ENCODE results near the gene PTGES2.
"Not testable (repeated sequence)": the region's sequence is repeated elsewhere in the genome, so short reads cannot be mapped to it uniquely, and the experiment has no call there.

Gene PTGES2

GRCh38 chr9:128136816-128137793, 9.6 kb upstream of the PTGES2 start:
- DNase-seq: no peak

GRCh38 chr9:128135561-128135960, 8.0 kb upstream of the PTGES2 start:
- DNase-seq: not testable (repeated sequence)

- DNase-seq: not testable (repeated sequence)
These were observed 4.6 kb upstream of the PTGES2 start for GRCh38 chr9:128132139-128132538.

GRCh38 chr9:128131346-128131745, 3.8 kb upstream of the PTGES2 start:
- not testable (repeated sequence) for DNase-seq

GRCh38 chr9:128130651-128131050, 3.1 kb upstream of the PTGES2 start:
- not testable (repeated sequence) for DNase-seq

- peak; percentile 87 for DNase-seq
These were observed 2.6 kb upstream of the PTGES2 start for GRCh38 chr9:128129976-128130590.

- no peak for DNase-seq
These were observed 1.5 kb upstream of the PTGES2 start for GRCh38 chr9:128128836-128129590.

- peak; percentile 94 for DNase-seq
These were observed 684 bp upstream of the PTGES2 start for GRCh38 chr9:128127990-128128835.

GRCh38 chr9:128125580-128126354, 1.8 kb downstream of the PTGES2 start:
- no peak for DNase-seq

GRCh38 chr9:128124873-128125579, 2.5 kb downstream of the PTGES2 start:
- peak; percentile 77 for DNase-seq

GRCh38 chr9:128124451-128124850, 3.1 kb downstream of the PTGES2 start:
- no peak for DNase-seq

GRCh38 chr9:128123451-128124080, 4.0 kb downstream of the PTGES2 start:
- no peak for DNase-seq

GRCh38 chr9:128122809-128123175, 4.7 kb downstream of the PTGES2 start:
- DNase-seq: no peak

GRCh38 chr9:128121924-128122808, 5.4 kb downstream of the PTGES2 start:
- DNase-seq: peak; percentile 49

- no peak for DNase-seq
These were observed 6.1 kb downstream of the PTGES2 start for GRCh38 chr9:128121466-128121810.

- DNase-seq: peak; percentile 49
These were observed 6.6 kb downstream of the PTGES2 start for GRCh38 chr9:128120741-128121465.

- peak; percentile 62 for DNase-seq
These were observed 7.3 kb downstream of the PTGES2 start for GRCh38 chr9:128120061-128120740.

Measured in activated effector memory CD4-positive, alpha-beta T cell treated with anti-CD3 and anti-CD28 coated beads, Interleukin-2, amount 50 U/mL, for 16 hours (primary cell).